ENCODE data around the gene GABRR2.

The GABRR2 gene

DNA sequence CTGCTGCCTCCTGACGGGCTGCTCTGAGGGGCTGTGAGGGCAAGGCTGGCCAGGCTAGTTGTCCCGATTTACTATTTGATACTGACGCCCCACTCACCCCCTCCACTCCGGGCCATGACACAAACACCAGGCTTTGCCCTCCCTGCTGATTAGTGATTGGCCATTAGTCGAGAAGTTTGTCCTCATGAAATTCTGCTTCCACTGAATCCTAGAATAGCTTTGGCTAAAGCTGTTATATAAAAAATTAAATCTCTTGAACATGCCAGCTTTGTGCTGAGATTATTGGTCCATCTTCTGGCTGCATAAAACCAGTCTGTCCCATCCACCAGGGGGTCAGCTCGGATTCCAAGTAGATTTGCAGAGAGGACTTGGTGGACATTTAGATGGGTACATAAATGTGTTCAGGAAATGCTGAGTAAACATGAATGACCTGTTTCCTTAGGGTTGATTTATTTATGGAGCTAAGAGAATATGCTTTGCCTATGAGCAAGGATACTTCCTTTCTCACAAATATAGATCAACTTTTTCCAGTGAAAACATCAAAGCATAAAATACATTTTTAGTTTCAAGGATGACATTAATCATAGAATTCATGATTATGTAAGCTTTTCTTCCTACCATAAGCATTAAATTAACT, at the start of gene GABRR2:
Gene GABRR2, minus strand, starts transcription at position 51 of the 637 bp plus-strand sequence. CDS start 134 bp downstream, outside the sequence.
- DNase-seq, result no peak

DNA sequence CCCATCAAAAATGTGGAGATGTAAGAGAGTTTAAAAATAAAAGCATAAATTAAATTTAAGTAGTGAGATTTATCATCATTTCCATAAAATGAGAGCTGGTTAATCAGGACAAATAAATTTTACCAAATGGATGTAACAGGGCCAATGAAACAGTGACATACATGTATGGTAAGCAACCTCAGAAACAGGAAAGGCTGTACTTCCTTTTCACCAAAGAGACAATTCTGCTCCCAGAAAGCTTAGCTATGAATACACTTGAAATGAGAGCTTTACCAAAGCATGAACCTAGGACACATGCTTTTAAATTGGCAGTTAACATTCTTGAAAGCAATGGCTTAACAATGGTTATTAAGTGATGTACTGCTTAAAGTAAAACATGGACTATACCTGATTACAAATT, 49.5 kb upstream of the GABRR2 start:
- DNase-seq, result no peak

DNA sequence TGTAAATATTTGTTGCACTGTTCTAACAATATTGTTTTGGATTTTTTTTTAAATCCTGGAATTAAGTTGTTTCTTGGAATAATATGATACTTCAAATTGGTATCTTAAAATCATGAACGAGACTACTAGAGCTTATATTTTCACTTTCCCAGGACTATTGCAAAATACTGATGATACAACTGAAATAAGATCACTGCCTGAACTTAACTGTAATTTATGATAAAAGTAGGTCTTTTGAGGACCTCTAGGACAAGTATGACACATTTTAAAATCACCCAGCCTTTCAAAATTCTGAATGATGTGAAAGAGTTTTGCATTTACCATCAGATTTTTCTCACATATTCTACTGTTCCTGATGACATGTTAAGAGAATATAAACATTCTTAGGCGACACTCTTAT, 46.1 kb upstream of the GABRR2 start:
- no peak for DNase-seq

DNA sequence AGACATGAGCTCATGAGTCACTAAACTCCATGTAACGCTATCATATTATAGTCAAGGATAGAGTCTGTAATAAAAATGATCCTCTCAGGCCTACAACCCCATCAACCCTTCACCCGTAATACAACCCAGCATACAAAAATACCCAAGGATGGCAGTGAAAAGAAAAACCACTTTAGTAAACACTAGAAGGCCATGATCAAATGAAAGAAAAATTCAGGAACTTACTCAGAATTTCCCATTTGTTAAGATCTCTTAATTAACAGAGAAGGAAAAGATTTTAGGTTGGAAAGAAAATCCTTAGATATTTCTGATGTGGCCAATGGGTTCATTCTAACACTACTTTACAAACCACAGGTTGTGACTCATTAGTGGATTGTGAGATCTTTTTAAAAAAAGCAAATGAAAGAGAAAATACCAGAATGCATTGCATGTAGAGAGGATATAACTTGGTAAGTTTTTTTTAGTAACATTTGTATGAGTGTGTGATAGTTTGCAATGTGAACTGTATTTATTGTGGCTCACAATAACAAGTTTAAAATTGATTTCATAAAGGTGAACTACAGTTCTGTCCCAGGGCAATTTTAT, 45.4 kb upstream of the GABRR2 start:
- no peak for DNase-seq

DNA sequence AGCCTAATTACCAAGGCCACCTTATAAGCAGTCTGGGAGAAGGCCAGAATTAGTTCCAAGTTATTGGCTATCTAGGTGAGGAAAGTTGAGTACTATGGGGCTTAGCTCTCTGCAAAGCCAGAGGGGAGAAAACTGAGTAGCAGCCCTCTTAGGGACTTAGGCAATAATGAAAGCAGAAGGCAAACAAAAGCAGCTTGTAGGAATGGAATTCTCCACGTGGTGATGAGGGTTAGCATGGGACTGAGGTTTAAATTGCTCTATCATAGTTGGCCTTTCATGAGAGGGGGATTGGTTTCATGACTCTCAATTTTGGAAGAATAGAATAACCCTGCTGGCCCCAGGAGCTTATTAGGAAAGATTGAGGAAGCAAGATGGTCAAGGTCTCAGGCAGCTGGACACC, 44.5 kb upstream of the GABRR2 start:
- DNase-seq, result no peak

DNA sequence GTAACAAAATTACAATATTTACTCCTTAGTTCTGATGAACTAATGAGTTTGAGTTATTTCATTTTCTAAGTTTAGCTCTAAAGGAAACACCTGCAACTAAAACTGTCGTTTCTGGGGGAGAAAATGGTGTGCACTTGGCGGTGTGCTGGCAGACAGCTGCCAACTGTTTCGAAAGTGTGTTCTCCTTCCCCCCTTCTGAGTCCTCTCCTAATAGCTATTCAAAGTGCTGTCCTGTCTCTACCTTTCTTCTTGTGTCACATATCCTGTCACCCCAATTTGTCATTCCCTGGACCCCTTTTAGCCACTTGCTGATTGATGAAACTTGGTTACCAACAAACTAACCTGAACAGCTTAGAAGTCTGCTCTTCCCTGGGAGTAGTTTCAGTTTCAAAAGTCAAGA, 42.3 kb upstream of the GABRR2 start:
- no peak for DNase-seq

DNA sequence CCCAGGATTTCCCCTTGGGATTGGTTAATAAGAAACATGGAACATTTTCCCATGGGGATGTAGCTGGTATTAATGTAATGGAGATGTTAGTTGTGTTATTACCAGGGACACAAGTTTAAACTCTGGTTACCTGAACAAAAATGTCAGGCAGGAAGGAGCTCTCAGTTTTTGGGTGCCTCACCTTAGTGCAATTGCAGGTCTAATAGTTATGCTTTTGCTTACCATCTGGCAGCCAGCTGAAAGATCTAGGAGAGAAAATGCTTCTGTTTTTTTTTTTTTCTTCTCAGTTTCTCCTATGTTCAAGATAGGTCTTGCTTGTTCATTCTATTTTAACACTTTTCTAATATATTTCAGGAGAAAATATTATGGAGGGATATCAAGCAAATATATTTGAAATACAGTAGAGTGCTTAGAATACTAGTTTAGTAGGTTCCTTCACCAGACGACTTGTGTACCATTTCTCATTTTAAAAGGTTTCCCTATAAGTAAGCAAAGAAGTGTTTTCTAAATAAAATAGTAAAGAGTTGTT, 41.6 kb upstream of the GABRR2 start:
- DNase-seq, result no peak

DNA sequence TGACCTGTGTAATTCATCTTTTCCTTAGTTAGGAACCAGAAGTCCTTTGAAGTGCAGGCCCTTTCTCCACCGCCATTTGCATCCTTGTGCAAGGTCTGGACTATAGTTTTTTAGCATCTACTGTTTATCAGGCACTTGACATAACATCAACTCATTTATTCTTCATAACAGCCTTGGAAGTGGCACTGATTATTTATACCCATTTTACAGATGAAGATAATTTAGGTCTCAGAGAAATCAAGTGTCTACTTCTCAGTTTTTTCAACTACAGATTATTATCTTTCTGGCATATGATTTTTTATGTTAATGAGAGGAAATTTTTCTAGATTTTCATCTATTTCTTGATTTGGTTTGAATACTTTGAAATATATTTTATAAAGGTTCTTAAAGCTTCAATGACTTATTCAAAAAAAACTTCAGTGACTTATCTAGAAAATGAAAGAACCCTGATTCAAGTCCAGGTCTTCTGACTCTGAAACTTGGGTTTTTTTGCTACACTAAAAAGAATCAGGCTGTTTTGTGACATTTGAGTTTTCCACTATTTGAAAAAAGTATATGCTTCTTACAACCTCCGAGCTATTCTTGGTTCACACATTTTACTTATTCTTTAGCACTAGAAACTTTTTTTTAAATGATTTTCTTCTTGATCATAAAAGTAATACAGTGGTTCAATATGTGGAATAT, 40.6 kb upstream of the GABRR2 start:
- no peak for DNase-seq

DNA sequence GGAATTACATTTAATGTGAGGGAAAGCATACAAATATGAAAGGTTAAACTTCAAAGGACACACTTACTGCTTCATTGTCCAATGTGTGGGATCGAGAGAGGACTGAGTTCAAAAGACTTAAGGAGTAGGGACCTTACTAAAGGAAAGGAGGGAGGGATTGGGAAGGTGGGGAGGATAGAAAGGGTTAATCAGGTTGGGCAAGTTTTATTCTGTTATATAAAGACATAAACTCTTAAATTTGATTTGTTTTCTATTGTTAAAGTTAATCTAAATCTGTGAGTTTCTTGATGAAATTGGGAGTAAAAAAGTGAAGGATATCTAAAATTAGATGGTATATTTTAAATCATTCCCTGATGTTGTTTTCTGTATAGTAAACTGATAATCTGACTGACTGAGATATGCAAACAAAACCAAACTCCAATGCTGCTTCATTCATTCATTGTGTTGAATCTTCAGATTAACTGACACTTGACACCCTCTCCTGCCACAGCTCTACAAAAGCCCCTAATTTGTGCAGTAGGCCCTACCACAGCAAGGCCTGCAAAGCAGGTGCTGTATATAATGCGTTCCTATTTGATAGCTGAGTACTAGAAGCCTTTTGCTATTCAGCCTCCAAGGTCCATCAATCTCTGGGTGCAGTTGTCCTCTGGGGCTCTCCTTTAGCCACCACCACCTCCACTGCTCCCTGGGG, 38.7 kb upstream of the GABRR2 start:
- DNase-seq, result no peak

DNA sequence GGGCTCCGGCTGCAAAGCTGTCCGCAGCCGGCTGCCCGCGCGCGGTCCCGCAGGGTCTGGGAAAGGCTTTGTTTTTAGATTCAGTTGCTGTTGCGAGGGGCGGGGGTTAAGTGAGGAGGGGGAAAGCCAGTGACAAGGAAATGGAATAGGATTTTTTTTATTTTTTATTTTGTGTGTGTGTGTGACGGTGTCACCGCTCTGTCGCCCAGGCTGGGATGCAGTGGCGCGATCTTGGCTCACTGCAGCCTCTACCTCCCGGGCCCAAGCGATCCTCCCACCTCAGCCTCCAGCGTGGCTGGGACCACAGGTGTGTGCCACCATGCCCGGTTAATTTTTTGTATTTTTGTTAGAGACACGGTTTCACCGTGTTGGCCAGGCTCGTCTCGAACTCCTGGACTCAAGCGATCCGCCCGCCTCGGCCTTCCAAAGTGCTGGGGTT, 38.0 kb upstream of the GABRR2 start:
- DNase-seq, result no peak

DNA sequence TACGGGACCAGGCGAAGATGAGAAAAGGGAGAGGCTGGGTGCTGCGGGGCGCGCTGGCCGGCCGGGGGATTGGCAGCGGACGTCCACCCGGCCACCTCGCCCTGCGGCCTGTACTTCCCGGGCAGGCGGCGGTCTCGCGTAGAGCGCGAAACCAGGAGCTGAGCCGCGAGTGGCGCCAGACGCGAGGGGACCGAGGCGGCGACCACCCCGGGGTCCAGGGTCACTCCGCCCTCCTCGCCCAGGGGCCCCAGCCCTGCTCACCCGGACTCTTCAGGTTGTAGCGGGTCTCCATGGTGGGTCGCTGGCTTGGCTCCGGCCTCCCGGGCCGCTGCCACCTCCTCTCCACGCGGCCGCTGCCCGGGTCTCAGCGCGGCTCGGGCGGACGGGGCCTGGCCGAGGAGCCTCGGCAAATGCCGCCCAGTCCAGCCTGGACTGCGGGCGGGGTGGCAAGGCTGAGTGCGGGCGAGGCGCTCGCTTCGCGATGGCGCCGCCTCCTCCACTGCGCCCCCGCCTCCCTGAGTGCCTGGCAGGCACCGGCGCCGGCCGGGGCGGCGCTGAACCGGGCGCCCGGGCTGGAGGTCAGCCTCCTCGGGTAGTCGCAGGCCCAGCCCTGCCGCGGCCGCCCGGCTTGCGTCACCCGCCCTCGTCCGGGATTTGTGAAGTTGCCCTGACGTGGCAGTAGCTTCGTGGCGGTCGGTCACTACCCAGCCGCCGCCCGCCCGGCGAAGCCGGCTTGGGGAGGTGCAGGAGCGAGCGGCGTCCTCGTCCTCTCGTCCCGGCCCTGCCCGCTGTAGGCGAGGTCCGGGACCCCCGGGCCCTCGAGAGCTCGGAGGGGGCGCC, 37.4 kb upstream of the GABRR2 start, which contains the start of gene UBE2J1:
Gene UBE2J1, minus strand, starts transcription at position 445 of the 840 bp plus-strand sequence. Its CDS starts 153 bp downstream, at position 292.
- DNase-seq, result peak; percentile 89

DNA sequence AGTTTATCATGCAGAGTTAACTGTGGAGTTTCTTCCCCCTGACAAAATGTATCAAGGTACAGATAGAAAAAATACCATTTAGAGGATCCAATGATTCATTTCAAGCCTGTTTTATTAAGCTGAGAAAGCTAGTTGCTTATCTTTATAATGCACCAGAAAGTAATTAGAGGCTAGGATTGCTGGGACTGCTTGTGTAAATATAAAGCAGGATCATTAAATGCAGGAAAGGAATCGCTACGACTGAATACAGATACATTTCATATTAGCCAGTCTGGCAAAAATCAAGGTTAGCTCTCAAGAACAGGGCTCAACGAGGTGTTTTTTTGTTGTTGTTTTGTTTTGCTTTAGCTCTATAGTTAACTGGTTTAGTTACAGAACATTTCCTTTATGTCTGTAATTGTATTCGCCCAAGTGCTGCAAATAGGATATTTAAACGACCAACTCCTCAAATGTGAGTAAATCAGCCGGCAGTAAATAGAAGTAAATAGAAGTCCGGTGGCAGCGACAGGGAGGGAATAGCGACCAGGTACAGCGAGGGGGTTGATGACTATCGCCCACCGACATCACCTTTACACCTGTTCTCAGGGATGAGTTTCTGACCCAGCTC, 36.7 kb upstream of the GABRR2 start:
- DNase-seq, result no peak

DNA sequence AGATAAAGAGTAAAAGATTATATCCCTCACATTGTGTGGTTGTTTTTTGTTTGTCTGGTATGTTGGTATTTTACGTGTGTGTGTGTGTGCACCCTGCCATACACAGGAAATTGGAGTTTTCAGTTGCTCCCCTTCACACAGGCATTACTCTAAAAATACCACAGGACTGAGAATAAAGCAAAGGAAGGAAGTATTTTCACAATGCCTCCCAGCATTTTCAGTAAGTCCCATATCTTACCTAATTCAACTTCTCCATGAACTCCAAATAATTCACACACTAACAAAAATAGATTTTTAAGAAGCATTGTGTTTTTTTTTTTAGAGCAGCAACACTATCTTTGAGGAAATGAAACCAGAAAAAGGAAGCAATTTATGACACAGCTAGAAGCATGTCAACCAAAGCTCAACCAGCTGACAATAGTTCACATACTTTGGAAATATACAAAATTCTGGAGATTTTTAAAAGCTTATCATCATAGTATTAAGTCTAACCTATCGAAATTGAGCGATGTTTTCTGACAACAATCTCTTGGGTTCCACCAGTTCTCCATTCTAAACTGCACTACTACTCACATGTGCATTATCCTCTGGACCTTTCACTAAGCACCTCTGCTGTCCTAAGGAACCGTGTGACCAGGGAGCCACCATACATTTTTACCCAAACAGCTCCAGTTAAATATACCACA, 35.3 kb upstream of the GABRR2 start:
- no peak for DNase-seq

DNA sequence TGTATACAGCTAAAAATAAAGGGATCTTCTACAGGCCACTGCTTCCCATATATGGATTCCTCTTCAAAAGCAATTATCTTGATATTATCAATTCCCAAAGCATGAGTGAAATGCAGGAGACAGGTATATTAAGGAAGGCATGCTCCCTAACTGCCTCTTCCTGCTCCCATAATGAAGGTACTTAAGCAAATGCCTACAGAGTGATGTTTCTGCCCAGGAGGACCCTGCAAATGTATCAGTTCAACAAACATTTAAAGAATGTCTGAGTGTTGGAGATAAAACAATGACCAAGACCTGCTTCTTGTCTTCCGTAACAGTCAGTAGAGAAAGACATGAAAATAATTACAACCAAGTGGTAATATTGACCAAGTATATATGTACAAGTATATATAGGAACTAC, 33.3 kb upstream of the GABRR2 start:
- no peak for DNase-seq

DNA sequence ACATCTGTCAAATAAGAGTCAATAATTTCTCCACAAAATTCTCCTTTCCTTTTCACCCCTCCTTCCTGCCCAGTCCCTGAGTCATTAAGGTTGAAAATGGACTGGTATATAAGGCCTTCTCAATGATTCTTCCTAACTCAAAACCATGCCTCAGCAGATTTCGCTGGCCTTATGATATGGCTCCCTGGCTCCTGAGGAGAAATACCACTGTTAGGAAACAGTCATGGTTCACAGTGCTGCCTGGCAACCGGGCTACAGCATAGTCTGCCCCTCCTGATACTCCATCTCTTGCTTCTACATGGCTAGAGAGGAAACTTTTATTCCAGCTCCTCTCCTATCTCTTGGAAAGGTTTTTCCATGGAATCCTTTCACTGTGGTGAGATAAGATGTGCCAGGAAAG, 32.7 kb upstream of the GABRR2 start:
- DNase-seq, result no peak

DNA sequence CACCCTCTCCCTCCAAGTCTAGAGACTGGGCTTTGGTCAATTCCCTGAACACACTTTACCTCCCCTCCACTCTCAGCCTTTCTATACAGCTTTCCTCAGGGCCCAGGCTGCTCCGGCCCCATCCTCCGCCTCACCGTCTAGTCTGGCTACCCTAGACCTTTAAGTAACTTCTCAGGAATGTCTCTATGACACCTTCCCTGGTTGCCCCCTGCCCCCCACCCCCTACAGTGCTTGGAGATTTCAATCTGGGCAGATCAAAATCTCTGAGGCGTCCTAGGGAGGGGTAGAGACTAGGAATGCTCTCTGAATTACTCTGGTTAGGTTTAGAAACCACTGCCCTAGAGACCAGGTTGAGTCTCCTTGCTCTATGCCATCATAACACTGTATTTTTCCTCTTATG, 31.3 kb upstream of the GABRR2 start:
- DNase-seq, result no peak

DNA sequence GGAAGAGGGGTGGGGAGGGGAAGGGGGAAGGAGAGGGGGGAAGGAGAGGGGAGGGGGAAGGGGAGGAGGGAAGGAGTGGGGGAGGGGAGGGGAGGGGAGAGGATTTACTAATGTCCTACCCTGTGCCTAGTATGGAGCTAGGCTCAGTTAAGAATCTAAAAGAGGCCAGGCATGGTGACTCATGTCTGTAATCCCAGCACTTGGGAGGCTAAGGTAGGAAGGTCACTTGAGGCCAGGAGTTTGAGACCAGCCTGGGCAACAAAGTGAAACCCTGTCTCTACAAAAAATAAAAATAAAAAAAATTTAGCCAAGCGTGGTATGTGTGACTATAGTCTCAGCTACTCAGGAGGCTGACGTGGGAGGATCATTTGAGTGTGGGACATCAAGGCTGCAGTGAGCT, 24.5 kb upstream of the GABRR2 start:
- DNase-seq, result no peak

DNA sequence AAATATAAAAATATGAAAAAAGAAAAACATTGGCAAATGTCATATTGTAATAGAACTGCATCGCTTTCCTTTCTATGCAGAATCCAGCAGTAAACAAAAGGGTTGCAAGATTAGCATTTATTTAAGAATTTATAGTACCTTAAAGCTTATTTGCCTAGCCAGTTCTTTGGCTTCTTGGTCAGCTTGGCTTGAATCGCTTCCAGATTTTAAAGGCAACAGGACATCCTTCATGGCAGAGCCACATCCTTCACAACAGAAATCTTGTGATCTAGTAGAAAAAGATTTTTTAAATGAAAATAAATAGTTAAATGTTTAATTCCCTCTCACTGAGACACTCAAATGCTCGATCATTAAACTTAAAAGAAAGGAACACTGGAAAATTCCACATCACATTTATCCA, 20.1 kb upstream of the GABRR2 start:
- DNase-seq, result no peak

DNA sequence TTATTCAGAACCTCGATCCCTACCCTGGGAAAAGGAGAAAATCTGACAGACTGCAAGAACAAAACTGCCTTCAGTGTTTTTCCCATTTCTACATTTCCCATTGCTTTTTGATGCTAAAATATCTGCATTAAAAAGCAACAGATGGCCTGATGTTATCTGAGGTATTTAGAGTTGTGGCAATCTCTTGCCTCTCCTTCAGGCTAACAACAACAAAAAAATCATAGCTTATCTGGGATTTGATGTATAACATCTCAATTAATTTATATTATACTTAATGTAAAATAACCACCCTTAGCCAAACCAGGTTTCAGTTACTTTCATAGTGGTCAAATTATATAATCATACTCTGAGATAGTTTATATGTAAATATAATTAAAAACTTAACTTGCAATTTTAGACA, 15.8 kb upstream of the GABRR2 start:
- DNase-seq, result no peak

DNA sequence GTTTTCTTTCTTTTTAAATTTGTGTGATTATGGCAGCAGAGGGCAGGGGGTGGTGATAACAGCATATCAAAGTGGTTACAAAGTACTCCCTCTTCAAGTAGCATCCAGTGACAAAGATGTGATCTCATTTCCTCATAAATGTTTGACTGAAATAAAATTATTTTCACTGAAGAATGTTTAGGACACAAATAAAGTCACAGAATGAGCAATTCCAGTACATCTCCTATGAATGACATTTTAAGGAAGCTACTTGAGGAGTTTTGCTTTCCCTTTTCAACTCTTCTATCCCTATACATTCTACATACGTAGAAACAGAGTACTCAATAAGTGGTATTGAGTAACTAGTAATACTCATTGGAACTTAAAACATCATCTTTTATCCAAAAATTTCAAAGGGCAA, 13.9 kb upstream of the GABRR2 start:
- no peak for DNase-seq

DNA sequence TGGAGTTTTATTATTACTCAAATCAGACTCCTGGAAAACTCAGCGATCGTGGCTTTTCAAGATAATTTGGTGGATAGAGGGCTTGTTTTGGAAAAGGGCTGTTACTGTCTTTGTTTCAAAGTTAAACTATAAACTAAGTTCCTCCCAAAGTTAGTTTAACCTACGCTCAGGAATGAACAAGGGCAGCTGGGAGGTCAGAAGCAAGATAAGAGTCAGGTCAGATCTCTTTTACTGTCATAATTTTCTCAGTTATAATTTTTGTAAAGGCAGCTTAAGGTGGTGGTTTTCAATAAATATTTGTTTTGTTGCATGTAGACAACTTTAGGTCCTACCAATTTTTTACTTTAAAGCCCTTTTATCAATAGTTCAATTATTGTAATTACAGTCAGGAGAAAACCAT, 9.2 kb upstream of the GABRR2 start:
- DNase-seq, result no peak

All from activated CD8-positive, alpha-beta memory T cell treated with anti-CD3 and anti-CD28 coated beads, Interleukin-2, amount 50 U/mL, for 48 hours (primary cell).